Kidney (tissue), 14 donors: ENCODE results near the gene PLCH2. TPM values are rescaled to one million over a fixed set of nuclear protein-coding genes. Genes with fewer than 3 reads are reported as not detected.

Experiments
- DNase-seq, 5 donors: peaks; one replicate each; pipeline ENCODE4 v3.0.0-alpha.2; 2013 to 2020
- FAIRE-seq: peaks from 2 replicates; lab custom pipeline; 2012; peaks lifted over from hg19 to GRCh38; lab: Jason Lieb, UNC
- H3K27ac ChIP-seq, 2 donors: one replicate each; pipeline ENCODE4 v1.7.0; 2013; ENCODE audit warnings: low read depth in 2 of 2, low read length in 2 of 2, inconsistent platforms in 1 of 2
- H3K27me3 ChIP-seq: one replicate; pipeline ENCODE4 v1.7.1; 2013; ENCODE audit warnings: low read length, inconsistent platforms; ENCODE audit not compliant: control insufficient read depth, insufficient read depth
- H3K36me3 ChIP-seq, 3 donors: one replicate each; pipeline versions ENCODE4 v1.7.0 to v1.7.1; 2013; ENCODE audit warnings: low read length in 3 of 3, control low read depth in 1 of 3, inconsistent platforms in 1 of 3; ENCODE audit not compliant: insufficient read depth in 3 of 3, control insufficient read depth in 2 of 3
- H3K4me1 ChIP-seq, 3 donors: one replicate each; pipeline versions ENCODE4 v1.7.0 to v1.7.1; 2013; ENCODE audit warnings: low read length in 3 of 3, inconsistent platforms in 1 of 3, low read depth in 1 of 3; ENCODE audit not compliant: control insufficient read depth in 2 of 3, insufficient read depth in 2 of 3
- H3K4me3 ChIP-seq, 3 donors: one replicate each; pipeline versions ENCODE4 v1.7.0 to v1.8.1; 2013; ENCODE audit warnings: low read length in 3 of 3, control low read depth in 1 of 3, inconsistent platforms in 1 of 3
- H3K9ac ChIP-seq, 3 donors: one replicate each; pipeline versions ENCODE4 v1.7.0 to v1.7.1; 2013; ENCODE audit warnings: low read length in 3 of 3, control low read depth in 1 of 3, inconsistent platforms in 1 of 3
- H3K9me3 ChIP-seq, 3 donors: one replicate each; pipeline versions ENCODE4 v1.7.0 to v1.7.1; 2013; ENCODE audit warnings: low read length in 3 of 3, control low read depth in 1 of 3, inconsistent platforms in 1 of 3; ENCODE audit not compliant: control insufficient read depth in 2 of 3, insufficient read depth in 1 of 3
- CTCF ChIP-seq: IDR thresholded peaks from 3 replicates; pipeline ENCODE4 v1.5.1; 2012; ENCODE audit warnings: mild to moderate bottlenecking, moderate library complexity, borderline replicate concordance; ENCODE audit not compliant: insufficient read depth; ENCODE audit errors: extremely low read depth
- intact Hi-C: fragments of 100-400 bp; cut with DNase I; formaldehyde crosslinking; loops from one replicate; pipeline ENCODE4 v1.11.1; 2022
- polyA plus RNA-seq: library from polyadenylated mRNA; stranded (reverse); fragments of 350-450 nt; fragmentation: Illumina TruSeq; extraction: RNeasy Lipid Tissue Mini Kit (QIAGEN cat#74804); gene quantifications from one replicate; pipeline ENCODE4 v1.2.3, GENCODE V29; 2014; ENCODE audit warnings: low read depth, low replicate concordance; ENCODE audit not compliant: insufficient read depth
- total RNA-seq: library from RNA; stranded (reverse); fragmentation: NEBNext Ultra II Directional; extraction: Animal tissue kit (Norgen Biotek cat#: 25700); gene quantifications from one replicate; pipeline ENCODE4 v1.2.1, GENCODE V29; 2021
- donor health status: control.
- donor health status: control.
- donor health status: control.
- donor health status: control.
- donor health status: control.
- donor health status: DM: yes; HTN: yes; CAD: no.
- donor health status: Normal renal cell carcinoma (clear cell type).

The PLCH2 gene
- total and polyA plus RNA-seq, 2 donors from 2014 or later, result 7.4 to 8.7 TPM

GRCh38 chr1:2508751-2509150, 32.7 kb downstream of the PLCH2 start:
- no peak for DNase-seq

GRCh38 chr1:2509589-2509988, 33.5 kb downstream of the PLCH2 start:
- intact Hi-C loops, result no loop called here
- Histone ChIP-seq H3K27me3 (peaks cover 2% of the 10 kb centered on the region), H3K4me3 (no peak overlapping the region), H3K9me3 (no peaks in the 10 kb centered on the region), H3K36me3 (peaks cover 0 to 22% (median 18%) of the 10 kb centered on the region in 3 donors), H3K27ac (no peak overlapping the region), H3K4me1 (no peaks in the 10 kb centered on the region), H3K9ac (no peak overlapping the region)
- FAIRE-seq, result no peak
- DNase-seq, result no peak
- no peak for TF ChIP-seq CTCF

More at GRCh38 chr1:2508751-2509150, 32.7 kb downstream of the PLCH2 start:
- FAIRE-seq, result no peak
- H3K27ac ChIP-seq, result no peak overlapping the region
- no peak overlapping the region for H3K4me3 ChIP-seq
- peaks cover 4% of the 10 kb centered on the region for H3K27me3 ChIP-seq
- no peaks in the 10 kb centered on the region for H3K9me3 ChIP-seq
- H3K4me1 ChIP-seq, result no peaks in the 10 kb centered on the region
- peaks cover 0 to 22% (median 13%) of the 10 kb centered on the region in 3 donors for H3K36me3 ChIP-seq
- H3K9ac ChIP-seq, result no peak overlapping the region
- intact Hi-C loops, result no loop called here
- TF ChIP-seq CTCF, result no peak

GRCh38 chr1:2510366-2511155, 34.5 kb downstream of the PLCH2 start:
- H3K4me1 ChIP-seq, result no peaks in the 10 kb centered on the region
- H3K27me3 ChIP-seq, result peaks cover under 1% of the 10 kb centered on the region
- intact Hi-C loops, result no loop called here
- no peak for FAIRE-seq
- H3K9ac ChIP-seq, result no peak overlapping the region
- no peak overlapping the region for H3K27ac ChIP-seq
- no peak for TF ChIP-seq CTCF
- no peak overlapping the region for H3K4me3 ChIP-seq
- DNase-seq, result no peak
- peaks cover 0 to 28% (median 24%) of the 10 kb centered on the region in 3 donors for H3K36me3 ChIP-seq
- no peaks in the 10 kb centered on the region for H3K9me3 ChIP-seq
